GM12874 (cell line): ENCODE data around the gene HIPK2.

Experiments used
- TF ChIP-seq, protein P1 (sequence below): IDR thresholded peaks from 2 replicates; pipeline ENCODE4 v1.5.1; 2011; ENCODE audit warnings: low read depth, mild to moderate bottlenecking, control low read depth, low read length, moderate library complexity; ENCODE audit not compliant: insufficient read depth

The HIPK2 gene

GRCh38 chr7:139642283-139642682 lies 135.5 kb downstream of the HIPK2 start:
- TF ChIP-seq, protein P1, sequence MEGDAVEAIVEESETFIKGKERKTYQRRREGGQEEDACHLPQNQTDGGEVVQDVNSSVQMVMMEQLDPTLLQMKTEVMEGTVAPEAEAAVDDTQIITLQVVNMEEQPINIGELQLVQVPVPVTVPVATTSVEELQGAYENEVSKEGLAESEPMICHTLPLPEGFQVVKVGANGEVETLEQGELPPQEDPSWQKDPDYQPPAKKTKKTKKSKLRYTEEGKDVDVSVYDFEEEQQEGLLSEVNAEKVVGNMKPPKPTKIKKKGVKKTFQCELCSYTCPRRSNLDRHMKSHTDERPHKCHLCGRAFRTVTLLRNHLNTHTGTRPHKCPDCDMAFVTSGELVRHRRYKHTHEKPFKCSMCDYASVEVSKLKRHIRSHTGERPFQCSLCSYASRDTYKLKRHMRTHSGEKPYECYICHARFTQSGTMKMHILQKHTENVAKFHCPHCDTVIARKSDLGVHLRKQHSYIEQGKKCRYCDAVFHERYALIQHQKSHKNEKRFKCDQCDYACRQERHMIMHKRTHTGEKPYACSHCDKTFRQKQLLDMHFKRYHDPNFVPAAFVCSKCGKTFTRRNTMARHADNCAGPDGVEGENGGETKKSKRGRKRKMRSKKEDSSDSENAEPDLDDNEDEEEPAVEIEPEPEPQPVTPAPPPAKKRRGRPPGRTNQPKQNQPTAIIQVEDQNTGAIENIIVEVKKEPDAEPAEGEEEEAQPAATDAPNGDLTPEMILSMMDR: no peak

DNA sequence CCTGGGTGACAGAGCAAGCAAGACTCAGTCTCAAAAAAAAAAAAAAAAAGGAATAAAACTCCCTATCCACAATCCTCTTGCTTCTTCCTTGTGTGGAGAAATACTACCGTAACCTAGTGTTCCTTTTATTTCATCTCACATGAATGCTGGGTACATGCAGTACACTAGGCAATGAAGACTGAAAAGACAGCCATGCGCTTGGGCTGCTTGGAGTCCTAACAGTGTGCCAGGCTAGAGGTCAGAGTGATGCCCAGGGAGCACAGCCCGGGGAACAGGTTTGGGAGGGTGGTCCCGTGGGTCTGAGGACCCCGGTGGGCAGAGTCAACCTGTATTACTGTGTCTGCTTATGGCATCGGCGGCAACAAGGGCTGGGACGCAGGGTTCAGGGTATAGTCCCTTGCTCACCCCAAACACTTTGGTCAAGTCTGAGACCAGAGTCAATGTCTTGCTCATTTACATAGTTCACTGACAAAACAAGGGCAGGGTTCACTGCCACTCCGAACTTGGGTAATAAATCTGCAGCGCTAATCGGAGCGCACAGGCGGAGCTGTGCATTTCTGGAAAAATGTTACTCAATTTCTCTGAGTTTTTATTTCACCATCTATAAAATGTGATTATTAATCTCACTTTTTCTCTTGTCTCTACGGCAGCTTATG lies 136.3 kb downstream of the HIPK2 start:
- TF ChIP-seq, protein P1: no peak

- TF ChIP-seq, protein P1: no peak
Observed at GRCh38 chr7:139640681-139641080, 137.1 kb downstream of the HIPK2 start.

DNA sequence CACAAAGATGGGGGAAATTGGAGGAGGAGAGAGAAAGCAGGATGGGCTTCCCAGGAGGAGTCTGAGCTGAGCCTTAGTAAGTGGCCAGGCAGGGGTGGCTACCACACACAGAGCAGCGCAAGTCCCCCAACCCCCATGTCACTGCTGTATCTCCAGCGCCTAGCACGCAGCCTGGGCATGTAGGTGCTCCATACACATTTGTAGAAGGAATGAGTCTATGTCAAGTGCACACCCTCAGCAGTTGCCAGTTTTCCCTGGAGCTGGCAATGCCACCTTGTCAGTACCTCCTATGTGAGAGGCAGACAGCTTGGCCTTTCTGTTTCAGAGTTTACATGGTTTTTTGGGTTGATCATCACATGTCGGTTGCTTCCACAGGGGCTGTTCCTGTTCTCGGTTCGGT lies 138.2 kb downstream of the HIPK2 start:
- TF ChIP-seq, protein P1: no peak

GRCh38 chr7:139635526-139636302 lies 142.1 kb downstream of the HIPK2 start:
- TF ChIP-seq, protein P1: no peak

DNA sequence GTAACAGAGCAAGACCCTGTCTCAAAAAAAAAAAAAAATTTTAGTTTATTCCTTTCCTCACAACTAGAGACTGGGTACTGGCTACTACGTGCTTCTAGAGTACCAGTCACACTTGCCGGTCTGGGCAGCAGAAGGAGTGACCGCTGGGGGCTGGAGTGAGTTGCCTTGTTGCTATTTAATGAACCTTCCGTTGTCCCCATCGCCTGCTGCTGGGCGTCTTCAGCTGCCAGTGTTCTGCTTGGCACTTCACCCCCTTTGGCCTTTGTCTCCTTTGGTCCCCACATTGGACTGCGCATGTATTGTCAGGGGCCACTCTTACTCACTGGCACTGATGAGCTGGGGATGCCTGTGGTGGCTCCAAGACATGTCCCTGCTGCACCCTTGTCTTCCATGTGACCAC lies 143.7 kb downstream of the HIPK2 start:
- TF ChIP-seq, protein P1: no peak

DNA sequence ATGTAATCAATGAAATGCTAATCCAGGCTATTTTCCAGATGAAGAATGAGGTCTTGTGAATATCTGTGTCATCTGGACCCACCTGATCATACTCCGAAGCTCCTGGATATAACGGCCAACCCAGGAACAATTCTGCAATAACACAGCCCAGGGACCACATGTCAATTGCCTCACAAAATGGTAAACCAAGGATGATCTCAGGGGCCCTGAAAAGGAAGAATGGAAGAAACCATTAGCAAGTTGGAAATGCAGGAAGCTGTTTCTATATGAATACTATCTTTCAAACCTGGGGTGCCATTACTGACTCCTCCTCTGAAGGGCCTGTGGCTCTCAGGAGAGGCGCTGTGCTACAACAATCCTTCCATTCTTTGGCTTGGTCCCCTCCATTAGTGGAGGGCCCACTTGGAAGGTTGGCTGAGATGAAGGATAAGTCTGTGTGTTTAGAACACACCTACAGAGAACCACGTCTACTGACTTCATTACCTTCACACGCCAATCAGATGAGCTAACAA lies 146.2 kb downstream of the HIPK2 start:
- TF ChIP-seq, protein P1: no peak
